GM13976 (cell line): ENCODE data around the gene EFCAB11.

ENCODE experiments used
- DNase-seq: peaks from one replicate; pipeline ENCODE4 v3.0.0; 2012; ENCODE audit warnings: low spot score
- CTCF ChIP-seq: IDR thresholded peaks from 2 replicates; pipeline ENCODE4 v1.5.1; 2012; ENCODE audit warnings: borderline replicate concordance, mild to moderate bottlenecking; ENCODE audit not compliant: insufficient read depth; ENCODE audit errors: extremely low read depth, missing control alignments, control extremely low read depth
- in situ Hi-C: fragments of 300-500 bp; cut with MboI; formaldehyde crosslinking; loops from one replicate; pipeline ENCODE4 v1.12.0; 2022; ENCODE audit warnings: low sequenced_read_pairs, mixed read lengths, inconsistent platforms; ENCODE audit not compliant: unreplicated experiment

EFCAB11 gene

DNA sequence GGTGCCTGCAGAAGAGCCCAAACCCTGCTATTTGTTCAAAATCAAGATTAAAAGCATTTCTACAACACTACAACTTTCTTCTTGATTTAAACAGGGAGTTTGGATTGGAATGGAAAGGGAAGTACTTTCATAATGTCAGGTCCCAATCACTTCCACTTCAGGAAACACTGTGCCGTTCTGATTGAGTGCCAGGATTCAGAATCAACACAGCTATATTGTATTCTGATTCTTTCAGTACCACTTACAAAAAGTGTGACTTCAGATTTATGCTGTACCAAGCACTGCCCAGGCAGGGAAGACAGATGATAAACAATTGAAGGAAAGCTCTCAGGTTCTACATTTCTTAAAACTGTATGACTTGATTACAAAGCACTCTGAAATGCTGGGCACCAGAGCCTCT lies 4.4 kb upstream of the EFCAB11 start:
- no peak for DNase-seq
- no peak for TF ChIP-seq CTCF
- in situ Hi-C loops: no loop called here

DNA sequence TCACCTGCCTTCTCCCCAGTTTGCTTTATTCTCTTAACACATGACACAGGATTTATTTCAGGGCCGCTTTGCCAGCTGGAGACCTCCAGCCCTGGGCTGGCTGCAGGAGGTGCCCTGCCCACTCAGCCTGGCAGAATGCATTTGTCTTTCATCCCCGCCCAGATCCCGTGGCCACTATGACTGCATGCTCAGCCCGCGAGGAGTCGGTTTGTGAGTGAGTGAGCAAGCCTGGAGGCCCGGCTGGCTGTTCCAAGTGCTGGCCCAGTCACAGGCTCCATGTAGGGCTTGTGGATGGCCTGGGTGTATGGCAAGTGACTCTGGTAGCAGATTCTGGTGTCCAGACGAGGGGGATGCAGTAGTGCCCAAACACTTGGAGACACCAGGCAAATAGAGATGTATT lies 3.3 kb upstream of the EFCAB11 start:
- TF ChIP-seq CTCF: no peak
- in situ Hi-C loops: no loop called here
- no peak for DNase-seq

GRCh38 chr14:89957376-89957775 lies 2.8 kb upstream of the EFCAB11 start:
- in situ Hi-C loops: no loop called here
- no peak for DNase-seq
- no peak for TF ChIP-seq CTCF

DNA sequence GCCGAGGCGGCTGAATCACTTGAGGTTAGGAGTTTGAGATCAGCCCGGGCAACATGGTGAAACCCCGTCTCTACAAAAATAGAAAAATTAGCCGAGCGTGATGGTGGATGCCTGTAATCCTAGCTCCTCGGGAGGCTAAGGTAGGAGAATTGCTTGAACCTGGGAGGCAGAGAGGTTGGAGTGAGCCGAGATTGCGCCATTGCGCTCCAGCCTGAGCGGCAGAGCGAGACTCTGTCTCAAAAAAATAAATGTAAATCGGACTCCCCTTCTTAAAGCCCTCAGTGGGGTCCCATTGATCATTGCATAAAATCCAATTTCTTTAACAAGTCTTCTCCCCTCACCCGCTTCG lies 2.1 kb upstream of the EFCAB11 start:
- in situ Hi-C loops: no loop called here
- DNase-seq: no peak
- no peak for TF ChIP-seq CTCF

DNA sequence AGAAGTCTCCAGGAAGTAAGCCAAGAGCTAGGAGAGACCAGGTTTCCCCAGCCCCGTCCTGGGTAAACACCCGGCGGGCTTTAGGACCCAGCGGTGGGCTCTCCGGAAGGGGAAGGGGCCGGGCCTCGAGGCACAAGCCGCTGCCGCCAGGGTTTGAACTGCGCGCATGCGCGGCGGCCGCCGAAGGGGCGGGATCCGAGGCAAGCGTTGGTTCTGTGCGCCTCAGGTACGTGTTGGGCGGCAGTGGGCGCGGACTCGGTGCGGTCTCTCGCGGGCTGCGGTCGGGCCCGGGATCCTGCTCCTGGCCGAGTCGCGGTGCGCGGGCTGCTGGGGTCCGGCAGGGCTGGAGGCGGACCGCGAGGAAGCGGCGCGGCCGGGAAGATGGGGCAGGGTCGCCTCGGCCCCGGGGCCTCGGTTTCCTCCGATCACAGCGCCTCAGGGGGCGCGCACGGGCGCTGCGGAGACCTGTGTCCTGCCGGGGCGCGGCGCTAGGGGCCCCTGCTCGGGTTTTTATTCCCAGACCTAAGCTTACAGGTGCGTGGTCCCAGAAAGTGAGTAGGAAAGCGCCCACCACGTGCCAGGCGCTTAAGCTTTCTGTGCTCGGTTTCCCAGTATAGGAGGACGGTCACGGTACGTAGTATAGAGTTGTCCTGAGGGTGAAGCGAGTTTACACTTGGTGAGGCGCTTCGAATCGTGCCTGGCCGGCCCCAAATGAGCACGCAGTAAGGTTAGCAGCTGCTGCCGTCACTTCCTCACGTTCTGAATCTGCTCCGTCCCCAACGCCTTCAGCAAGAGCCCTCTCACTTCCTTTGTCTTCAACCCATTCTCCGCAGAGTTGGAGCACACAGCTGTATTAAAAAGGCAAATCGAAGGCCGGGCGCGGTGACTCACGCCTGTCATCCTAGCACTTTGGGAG lies 1.5 kb upstream of the EFCAB11 start, which contains the start of gene TDP1:
Gene TDP1 (plus strand): TSS at position 183 of the 916 bp plus-strand sequence. CDS start 7,188 bp downstream, outside the sequence.
- in situ Hi-C loops: no loop called here
- no peak for TF ChIP-seq CTCF
- DNase-seq: peak; percentile 96

GRCh38 chr14:89955022-89955744 lies 653 bp upstream of the EFCAB11 start:
- no peak for TF ChIP-seq CTCF
- in situ Hi-C loops: no loop called here
- no peak for DNase-seq
